Small intestine (tissue), 7 donors: ENCODE results near the gene ALDH1L2. TPM values are rescaled to one million over a fixed set of nuclear protein-coding genes. Genes with fewer than 3 reads are reported as not detected.
"Not testable (repeated sequence)": the region's sequence is repeated elsewhere in the genome, so short reads cannot be mapped to it uniquely, and the experiment has no call there.

Experiments
- DNase-seq, 2 donors: peaks; one replicate each; pipeline versions ENCODE4 v3.0.0 to v3.0.0-alpha.2; 2013
- FAIRE-seq: peaks from 2 replicates; lab custom pipeline; 2012; peaks lifted over from hg19 to GRCh38; lab: Jason Lieb, UNC
- H3K27ac ChIP-seq, 3 donors: one replicate each; pipeline ENCODE4 v1.5.1; 2013; ENCODE audit warnings: low read length in 2 of 3, mild to moderate bottlenecking in 2 of 3, control low read depth in 1 of 3, inconsistent platforms in 1 of 3, low read depth in 1 of 3, moderate library complexity in 1 of 3
- H3K27me3 ChIP-seq, 3 donors: one replicate each; pipeline ENCODE4 v1.6.1; 2013; ENCODE audit warnings: low read length in 3 of 3, inconsistent platforms in 1 of 3; ENCODE audit not compliant: control insufficient read depth in 3 of 3, insufficient read depth in 3 of 3
- H3K36me3 ChIP-seq, 3 donors: one replicate each; pipeline ENCODE4 v1.6.1; 2013; ENCODE audit warnings: low read length in 3 of 3, inconsistent platforms in 1 of 3, low read depth in 1 of 3, mild to moderate bottlenecking in 1 of 3, moderate library complexity in 1 of 3; ENCODE audit not compliant: control insufficient read depth in 3 of 3, insufficient read depth in 2 of 3
- H3K4me1 ChIP-seq, 3 donors: one replicate each; pipeline ENCODE4 v1.6.1; 2013; ENCODE audit warnings: low read length in 2 of 3, inconsistent platforms in 1 of 3, low read depth in 1 of 3, mild to moderate bottlenecking in 1 of 3, moderate library complexity in 1 of 3; ENCODE audit not compliant: control insufficient read depth in 3 of 3, insufficient read depth in 2 of 3
- H3K4me3 ChIP-seq, 3 donors: one replicate each; pipeline ENCODE4 v1.5.1; 2013; ENCODE audit warnings: low read length in 3 of 3, control low read depth in 1 of 3, inconsistent platforms in 1 of 3, low read depth in 1 of 3, mild to moderate bottlenecking in 1 of 3, moderate library complexity in 1 of 3
- H3K9me3 ChIP-seq, 2 donors: one replicate each; pipeline ENCODE4 v1.6.1; 2013; ENCODE audit warnings: low read depth in 1 of 2, low read length in 1 of 2; ENCODE audit not compliant: control insufficient read depth in 2 of 2, insufficient read depth in 1 of 2
- WGBS, 3 donors: extraction: QIAGEN DNeasy Blood & Tissue Kit; methylation state at CpG; one replicate each; pipeline ENCODE4 v1.1.7; 2013; 5-methylcytosine and 5-hydroxymethylcytosine counted together
- polyA plus RNA-seq, 4 donors: library from polyadenylated mRNA; stranded (reverse) in 3 of 4; unstranded in 1 of 4; fragments of 200-250 nt in 3 of 4; fragments of 120-200 nt in 1 of 4; gene quantifications; one replicate each; pipeline versions ENCODE4 v1.2.1 to v1.2.3, GENCODE V29; 2013
- donor health status: healthy with polysubstance abuse.
- donor health status: control.
- donor health status: control.
- donor health status: Bipolar disorder and iron deficiency.
- donor health status: healthy.

Gene ALDH1L2
- polyA plus RNA-seq, 4 donors, result 0.22 to 1.7 (median 0.65) TPM

- FAIRE-seq (no peak), DNase-seq (no peak)
- Histone ChIP-seq H3K9me3 (no peaks in the 10 kb centered on the region), H3K27ac (no peak overlapping the region), H3K27me3 (no peaks in the 10 kb centered on the region), H3K4me1 (peaks cover 0 to 5% (median 2%) of the 10 kb centered on the region in 3 donors), H3K4me3 (no peak overlapping the region), H3K36me3 (peaks cover 10 to 25% (median 10%) of the 10 kb centered on the region in 3 donors)
- 80 to 91% (median 90%) methylated on average over 3 of the region's 3 CpGs for WGBS, 3 donors
Measured at GRCh38 chr12:104994336-104994735, 89.9 kb downstream of the ALDH1L2 start.

DNA sequence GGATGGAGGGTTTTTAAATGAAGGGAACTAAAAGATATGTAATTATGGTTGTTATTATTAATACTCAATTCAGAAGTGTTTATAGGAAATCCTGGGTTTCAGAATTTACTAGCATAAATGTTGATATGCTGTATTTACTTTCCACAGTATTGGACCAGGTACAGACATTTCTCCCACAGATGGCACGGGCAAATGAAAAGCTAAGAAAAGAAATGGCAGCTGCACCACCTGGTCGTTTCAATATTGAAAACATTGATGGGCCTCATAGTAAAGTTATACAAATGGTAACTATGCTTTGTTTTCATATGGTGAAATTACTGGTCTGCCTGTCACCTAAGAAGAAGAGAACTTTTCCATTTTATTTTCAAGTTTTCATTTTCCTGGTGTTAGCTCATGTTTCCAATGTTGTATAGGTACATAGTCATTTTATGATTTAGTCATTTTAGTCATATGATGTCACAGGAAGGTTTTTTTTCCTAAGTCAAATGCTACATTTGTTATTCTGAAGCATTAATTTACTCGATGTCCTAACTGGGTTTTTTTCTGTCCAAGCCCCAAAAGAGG, 92.6 kb downstream of the ALDH1L2 start:
- Histone ChIP-seq H3K36me3 (peaks cover 10 to 14% (median 10%) of the 10 kb centered on the region in 3 donors), H3K4me3 (no peak overlapping the region), H3K4me1 (peaks cover 0 to 8% (median 3%) of the 10 kb centered on the region in 3 donors), H3K27me3 (no peaks in the 10 kb centered on the region), H3K27ac (no peak overlapping the region), H3K9me3 (no peaks in the 10 kb centered on the region)
- WGBS, 3 donors, result 72 to 77% (median 75%) methylated on average over 3 of the region's 3 CpGs
- FAIRE-seq (no peak), DNase-seq (no peak)

- Histone ChIP-seq H3K9me3 (no peaks in the 10 kb centered on the region), H3K4me1 (peaks cover 0 to 8% (median 3%) of the 10 kb centered on the region in 3 donors), H3K36me3 (peaks cover 10 to 14% (median 10%) of the 10 kb centered on the region in 3 donors), H3K4me3 (no peak overlapping the region), H3K27ac (peak overlapping the region in 1 of 3 donors; percentile 0), H3K27me3 (no peaks in the 10 kb centered on the region)
- WGBS, 3 donors, result 87 to 96% (median 93%) methylated on average over 4 of the region's 4 CpGs
- no peak for FAIRE-seq
- DNase-seq, result no peak
Measured at GRCh38 chr12:104990950-104991349, 93.3 kb downstream of the ALDH1L2 start.

DNA sequence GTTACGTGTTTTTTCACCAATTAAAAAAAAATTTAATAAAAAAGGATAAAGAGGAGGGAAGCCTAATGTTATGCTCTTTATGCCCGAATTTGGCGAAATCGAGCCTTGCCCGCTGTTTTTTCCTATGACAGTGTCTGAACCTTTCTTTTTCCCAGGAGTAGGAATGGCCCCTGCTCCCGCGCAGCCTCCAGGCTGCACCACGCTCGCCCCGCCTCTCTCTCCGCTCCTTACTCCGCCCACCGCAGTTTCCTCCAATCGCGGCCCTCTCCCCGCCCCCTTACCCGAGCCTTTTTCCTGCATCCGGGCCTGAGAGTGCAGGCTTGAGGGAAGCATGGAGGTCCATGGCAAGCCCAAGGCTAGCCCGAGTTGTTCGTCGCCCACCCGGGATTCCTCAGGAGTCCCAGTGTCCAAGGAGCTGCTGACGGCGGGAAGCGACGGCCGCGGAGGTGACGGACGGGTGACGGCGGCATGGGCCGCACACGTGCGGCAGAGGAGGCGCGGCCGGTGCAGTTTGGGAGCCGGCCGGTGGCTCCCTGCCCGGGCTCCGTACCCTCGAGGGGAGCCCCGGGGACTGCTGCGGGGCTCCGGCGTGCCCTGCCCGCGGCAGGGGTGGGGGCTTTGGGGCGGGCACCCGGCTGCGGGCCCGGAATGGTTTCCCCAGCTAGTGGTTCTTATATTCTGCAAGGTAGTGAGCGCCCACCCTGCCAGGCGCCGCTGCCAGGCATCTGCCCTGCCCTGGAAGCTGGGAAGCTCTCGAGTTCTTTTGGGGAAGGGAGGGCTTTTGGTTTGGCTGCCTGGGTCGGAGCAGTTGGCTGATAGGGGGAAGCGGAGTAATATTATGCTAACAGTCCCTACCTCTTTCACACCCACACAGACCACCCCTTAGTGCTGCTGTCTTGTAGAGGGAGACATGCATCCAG, 98.0 kb downstream of the ALDH1L2 start, which contains the start of gene NOPCHAP1:
TSS of gene NOPCHAP1 (plus strand) at position 295 of the 920 bp plus-strand sequence. CDS start at position 332, 37 bp downstream.
- H3K4me1 ChIP-seq, result peaks cover 0 to 8% (median 3%) of the 10 kb centered on the region in 3 donors
- no peaks in the 10 kb centered on the region for H3K9me3 ChIP-seq
- FAIRE-seq (no peak), DNase-seq (peak; percentile 93 to 95)
- H3K27me3 ChIP-seq, result no peaks in the 10 kb centered on the region
- peak within 1 kb of the TSS in 2 of 3 donors; percentile 71 to 72 for H3K27ac ChIP-seq
- H3K36me3 ChIP-seq, result peaks cover 0 to 4% (median 2%) of the 10 kb centered on the region in 3 donors
- peak within 1 kb of the TSS; percentile 66 to 97 (median 81) for H3K4me3 ChIP-seq
- WGBS, 3 donors, result 0 to 1% (median 1%) methylated on average over 48 to 59 of the region's 59 CpGs

GRCh38 chr12:104985206-104985605, 99.1 kb downstream of the ALDH1L2 start:
- H3K4me1 ChIP-seq, result peaks cover 0 to 8% (median 3%) of the 10 kb centered on the region in 3 donors
- H3K9me3 ChIP-seq, result no peaks in the 10 kb centered on the region
- 70 to 84% (median 75%) methylated on average over 4 of the region's 4 CpGs for WGBS, 3 donors
- H3K36me3 ChIP-seq, result peaks cover 0 to under 1% (median 0%) of the 10 kb centered on the region in 3 donors
- DNase-seq (no peak), FAIRE-seq (no peak)
- no peaks in the 10 kb centered on the region for H3K27me3 ChIP-seq
- no peak overlapping the region for H3K4me3 ChIP-seq
- no peak overlapping the region for H3K27ac ChIP-seq

- not testable (repeated sequence) for H3K36me3 ChIP-seq, H3K4me3 ChIP-seq, DNase-seq, H3K9me3 ChIP-seq, H3K27me3 ChIP-seq, H3K4me1 ChIP-seq, FAIRE-seq, H3K27ac ChIP-seq
- 89 to 92% (median 91%) methylated on average over 15 of the region's 15 CpGs for WGBS, 3 donors
Measured at GRCh38 chr12:104977688-104978087, 106.6 kb downstream of the ALDH1L2 start.

DNA sequence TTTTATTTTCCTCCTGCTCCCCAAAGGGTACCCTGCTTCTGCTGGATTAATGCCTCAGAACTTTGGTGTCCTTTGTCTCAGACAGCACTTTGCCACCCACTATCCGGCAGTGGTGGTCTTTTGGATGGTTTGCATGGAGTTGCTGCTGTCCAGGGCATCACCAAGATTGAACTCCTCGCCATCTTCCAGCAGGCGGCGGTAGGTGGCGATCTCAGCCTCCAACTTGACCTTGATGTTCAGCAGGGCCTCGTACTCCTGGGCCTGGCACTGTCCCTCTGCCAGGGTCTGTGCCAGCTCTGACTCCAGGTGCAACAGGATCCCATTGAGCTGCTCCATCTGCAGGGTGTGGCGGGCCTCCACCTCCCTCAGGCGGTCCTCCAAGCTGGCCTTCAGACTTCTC, 107.6 kb downstream of the ALDH1L2 start:
- Histone ChIP-seq H3K4me3 (no peak overlapping the region), H3K27ac (no peak overlapping the region), H3K9me3 (no peaks in the 10 kb centered on the region), H3K27me3 (no peaks in the 10 kb centered on the region), H3K4me1 (no peaks in the 10 kb centered on the region), H3K36me3 (no peaks in the 10 kb centered on the region)
- WGBS, 3 donors, result 78 to 86% (median 85%) methylated on average over 8 of the region's 8 CpGs
- FAIRE-seq (no peak), DNase-seq (no peak)

GRCh38 chr12:104975587-104976343, 108.5 kb downstream of the ALDH1L2 start:
- FAIRE-seq (no peak), DNase-seq (no peak)
- Histone ChIP-seq H3K9me3 (no peaks in the 10 kb centered on the region), H3K27me3 (no peaks in the 10 kb centered on the region), H3K27ac (no peak overlapping the region), H3K4me1 (no peaks in the 10 kb centered on the region), H3K4me3 (no peak overlapping the region), H3K36me3 (no peaks in the 10 kb centered on the region)
- WGBS, 3 donors, result 47 to 58% (median 58%) methylated on average over 4 of the region's 4 CpGs
